ENCODE measurements around the gene MIPOL1.

The MIPOL1 gene

GRCh38 chr14:37330910-37331309 lies 133.2 kb downstream of the MIPOL1 start:
- no peak for DNase-seq (ENCODE audit: low read depth)
- no peak overlapping the region for H3K4me3 ChIP-seq (ENCODE audit: low read depth, low read length)
- no peak for TF ChIP-seq MYC (IDR thresholded peaks at IDR 0.05; ENCODE audit: low read depth, low read length)

GRCh38 chr14:37340353-37340752 lies 142.6 kb downstream of the MIPOL1 start:
- TF ChIP-seq CTCF (IDR thresholded peaks at IDR 0.05; ENCODE audit: low read depth, low read length) (no peak), MYC (IDR thresholded peaks at IDR 0.05; ENCODE audit: low read depth, low read length) (no peak), POLR2A (IDR thresholded peaks at IDR 0.05; ENCODE audit: extremely low read depth, insufficient read length) (no peak)
- TF ChIP-seq, protein P1, sequence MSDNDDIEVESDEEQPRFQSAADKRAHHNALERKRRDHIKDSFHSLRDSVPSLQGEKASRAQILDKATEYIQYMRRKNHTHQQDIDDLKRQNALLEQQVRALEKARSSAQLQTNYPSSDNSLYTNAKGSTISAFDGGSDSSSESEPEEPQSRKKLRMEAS (IDR thresholded peaks at IDR 0.05; ENCODE audit: low read depth, low read length) = no peak
- no peak for DNase-seq (ENCODE audit: low read depth)
- H3K4me3 ChIP-seq (ENCODE audit: low read depth, low read length) = no peak overlapping the region

GRCh38 chr14:37343307-37344094 lies 145.8 kb downstream of the MIPOL1 start:
- no peak for TF ChIP-seq CTCF (IDR thresholded peaks at IDR 0.05; ENCODE audit: low read depth, low read length)
- no peak for TF ChIP-seq MYC (IDR thresholded peaks at IDR 0.05; ENCODE audit: low read depth, low read length)

GRCh38 chr14:37363661-37364060 lies 165.9 kb downstream of the MIPOL1 start:
- DNase-seq (ENCODE audit: low read depth) = no peak
- TF ChIP-seq, protein P1 (IDR thresholded peaks at IDR 0.05; ENCODE audit: low read depth, low read length) = no peak
- TF ChIP-seq MYC (IDR thresholded peaks at IDR 0.05; ENCODE audit: low read depth, low read length) (no peak), CTCF (IDR thresholded peaks at IDR 0.05; ENCODE audit: low read depth, low read length) (no peak), POLR2A (IDR thresholded peaks at IDR 0.05; ENCODE audit: extremely low read depth, insufficient read length) (no peak)
- no peak overlapping the region for H3K4me3 ChIP-seq (ENCODE audit: low read depth, low read length)

More at GRCh38 chr14:37343307-37344094, 145.8 kb downstream of the MIPOL1 start:
- H3K4me3 ChIP-seq (ENCODE audit: low read depth, low read length) = no peak overlapping the region
- no peak for DNase-seq (ENCODE audit: low read depth)

DNA sequence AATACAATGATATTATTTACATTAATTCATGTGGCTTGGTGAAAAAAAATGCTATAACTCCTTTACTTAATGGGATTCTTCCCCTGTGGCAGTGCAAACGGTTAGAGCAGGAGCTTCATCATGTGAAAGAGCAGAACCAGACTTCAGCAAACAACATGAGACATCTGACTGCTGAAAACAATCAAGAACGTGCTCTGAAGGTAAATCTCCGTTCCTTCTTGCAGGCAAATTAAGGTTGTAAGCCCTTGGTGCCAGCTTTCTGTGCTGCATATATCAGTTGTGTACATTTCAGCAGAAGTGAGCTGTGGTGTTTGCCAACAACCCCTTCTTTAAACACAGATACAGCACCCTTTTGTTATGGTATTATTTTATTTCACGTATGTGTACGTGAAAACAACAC lies 171.7 kb downstream of the MIPOL1 start:
- no peak for DNase-seq (ENCODE audit: low read depth)
- no peak overlapping the region for H3K4me3 ChIP-seq (ENCODE audit: low read depth, low read length)
- TF ChIP-seq CTCF (IDR thresholded peaks at IDR 0.05; ENCODE audit: low read depth, low read length) = no peak

- TF ChIP-seq CTCF (IDR thresholded peaks at IDR 0.05; ENCODE audit: low read depth, low read length) (no peak), POLR2A (IDR thresholded peaks at IDR 0.05; ENCODE audit: extremely low read depth, insufficient read length) (no peak), MYC (IDR thresholded peaks at IDR 0.05; ENCODE audit: low read depth, low read length) (no peak)
- TF ChIP-seq, protein P1 (IDR thresholded peaks at IDR 0.05; ENCODE audit: low read depth, low read length) = no peak
- H3K4me3 ChIP-seq (ENCODE audit: low read depth, low read length) = no peak overlapping the region
Measured at GRCh38 chr14:37375566-37375965, 177.8 kb downstream of the MIPOL1 start.

More at GRCh38 chr14:37375566-37375965, 177.8 kb downstream of the MIPOL1 start:
- DNase-seq (ENCODE audit: low read depth) = no peak
